Measurements from ENCODE around the gene ABCB8.

DNA sequence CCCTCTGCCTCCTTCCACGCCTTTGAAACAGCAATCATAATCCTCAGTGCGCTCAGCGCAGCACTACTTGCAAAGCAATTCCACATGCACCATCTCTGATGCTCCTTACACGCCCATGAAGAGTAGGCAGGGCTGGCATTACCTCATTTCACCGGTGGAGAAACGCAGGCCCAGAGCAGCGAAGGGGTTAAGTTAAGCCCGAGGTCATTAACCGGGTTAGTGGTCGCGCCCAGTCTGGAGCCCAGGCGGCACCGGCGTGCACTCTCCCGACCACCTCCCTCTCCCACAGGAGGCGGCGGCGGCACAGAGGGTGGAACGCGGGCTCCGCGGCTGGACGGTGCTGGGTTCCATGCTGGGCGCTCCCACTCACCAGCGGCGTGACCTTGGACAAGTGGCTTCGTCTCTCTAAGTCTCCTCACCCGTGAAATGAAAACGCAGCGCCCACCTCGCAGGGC lies 51.8 kb downstream of the ABCB8 start:
- no peak for TF ChIP-seq POLR2A (IDR thresholded peaks at IDR 0.05)
- no peak for TF ChIP-seq POLR2AphosphoS5 (IDR thresholded peaks at IDR 0.05)
- TF ChIP-seq, protein P1, sequence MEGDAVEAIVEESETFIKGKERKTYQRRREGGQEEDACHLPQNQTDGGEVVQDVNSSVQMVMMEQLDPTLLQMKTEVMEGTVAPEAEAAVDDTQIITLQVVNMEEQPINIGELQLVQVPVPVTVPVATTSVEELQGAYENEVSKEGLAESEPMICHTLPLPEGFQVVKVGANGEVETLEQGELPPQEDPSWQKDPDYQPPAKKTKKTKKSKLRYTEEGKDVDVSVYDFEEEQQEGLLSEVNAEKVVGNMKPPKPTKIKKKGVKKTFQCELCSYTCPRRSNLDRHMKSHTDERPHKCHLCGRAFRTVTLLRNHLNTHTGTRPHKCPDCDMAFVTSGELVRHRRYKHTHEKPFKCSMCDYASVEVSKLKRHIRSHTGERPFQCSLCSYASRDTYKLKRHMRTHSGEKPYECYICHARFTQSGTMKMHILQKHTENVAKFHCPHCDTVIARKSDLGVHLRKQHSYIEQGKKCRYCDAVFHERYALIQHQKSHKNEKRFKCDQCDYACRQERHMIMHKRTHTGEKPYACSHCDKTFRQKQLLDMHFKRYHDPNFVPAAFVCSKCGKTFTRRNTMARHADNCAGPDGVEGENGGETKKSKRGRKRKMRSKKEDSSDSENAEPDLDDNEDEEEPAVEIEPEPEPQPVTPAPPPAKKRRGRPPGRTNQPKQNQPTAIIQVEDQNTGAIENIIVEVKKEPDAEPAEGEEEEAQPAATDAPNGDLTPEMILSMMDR (IDR thresholded peaks at IDR 0.05), result no peak
- no peak for TF ChIP-seq EP300 (IDR thresholded peaks at IDR 0.05)
